ENCODE results near the gene AMH.

The AMH gene

DNA sequence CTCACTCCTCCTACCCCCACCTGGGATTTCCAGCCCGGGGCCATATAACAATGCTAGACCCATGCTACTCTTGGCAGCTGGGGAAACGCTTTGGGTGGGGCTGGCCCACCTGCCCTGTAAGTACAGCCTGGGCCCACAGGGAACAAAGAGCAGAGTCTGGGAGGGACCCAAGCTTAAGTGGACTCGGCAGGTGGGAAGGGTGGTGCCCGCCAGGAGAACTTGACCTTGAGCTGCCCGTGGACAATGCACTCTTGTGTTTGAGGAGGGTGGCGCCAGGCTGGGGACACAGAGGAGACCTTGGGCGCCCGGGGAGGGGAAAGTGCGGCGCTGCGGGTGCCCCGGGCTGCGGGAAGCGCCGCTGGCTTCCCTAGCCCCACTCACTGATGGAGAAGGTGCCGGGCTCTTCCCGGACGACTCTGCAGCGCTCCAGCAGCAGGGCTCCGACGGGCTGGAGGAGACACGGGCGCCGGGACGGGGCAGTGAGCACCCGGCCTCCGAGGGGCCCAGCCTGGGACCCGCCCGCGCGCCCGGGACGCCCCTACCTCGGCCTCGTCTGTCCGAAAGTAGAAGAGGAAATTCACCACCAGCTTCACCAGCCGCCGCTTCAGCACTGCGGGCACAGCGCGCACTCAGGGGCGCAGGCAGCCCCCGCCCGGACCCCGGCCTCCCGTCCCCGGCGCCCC is 13.6 kb upstream of the AMH start:
- no peak for DNase-seq (ENCODE audit: low spot score)

DNA sequence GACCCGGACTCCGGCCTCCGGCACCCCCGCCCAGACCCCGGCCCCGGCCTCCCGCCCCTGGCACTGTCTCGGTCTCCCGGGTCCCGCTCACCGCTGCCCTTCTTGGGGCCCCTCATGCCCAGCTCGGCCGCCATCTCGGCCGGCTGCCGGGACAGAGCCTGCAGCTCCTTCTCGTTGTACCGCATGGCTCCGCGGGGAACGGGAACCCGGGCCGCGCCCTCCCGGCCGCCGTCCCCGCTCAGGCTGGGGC is 13.1 kb upstream of the AMH start:
- no peak for DNase-seq (ENCODE audit: low spot score)

DNA sequence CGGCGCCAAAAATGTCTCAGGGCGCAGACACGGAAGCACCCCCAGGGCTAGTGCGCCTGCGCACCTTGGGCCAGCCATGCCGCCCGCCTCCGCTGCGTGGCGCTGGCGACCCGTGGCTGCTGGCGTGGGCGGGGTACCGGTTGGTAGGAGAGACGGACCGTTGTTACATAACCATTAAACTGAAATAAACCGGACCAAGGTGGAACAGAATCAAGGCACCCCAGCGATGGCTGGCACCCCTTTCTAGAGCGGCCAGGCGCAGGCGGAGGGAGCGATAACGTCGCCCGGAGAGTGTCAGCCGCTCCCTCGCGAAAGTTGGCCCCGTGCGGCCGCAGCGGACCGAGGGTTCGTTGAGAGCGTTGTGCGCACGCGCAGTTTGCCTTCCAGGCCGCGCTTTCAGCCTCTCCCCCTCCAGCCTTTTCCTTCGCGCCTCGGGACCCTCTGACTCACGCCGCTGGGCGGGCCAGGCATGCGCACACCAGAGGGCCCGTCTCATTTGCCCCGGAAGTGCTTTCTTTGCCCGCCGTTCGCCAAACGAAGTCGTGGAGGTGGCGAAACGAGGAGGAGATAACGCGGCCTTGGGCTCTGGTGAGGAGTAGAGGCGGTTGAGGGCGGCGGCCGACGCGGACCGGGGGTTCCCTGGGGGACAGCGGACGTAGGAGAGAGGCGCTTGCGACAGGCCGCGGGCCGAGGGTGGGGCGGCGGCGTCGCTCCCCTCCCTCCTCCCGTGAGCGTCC is 12.6 kb upstream of the AMH start, which contains the start of the genes PLEKHJ1 and SF3A2:
Gene PLEKHJ1 (minus strand): TSS at position 16 of the 737 bp plus-strand sequence. CDS start 81 bp downstream, outside the sequence.
Gene SF3A2 (plus strand): TSS at position 511 of the 737 bp plus-strand sequence. CDS start 6,595 bp downstream, outside the sequence.
- peak; percentile 97 for DNase-seq (ENCODE audit: low spot score)

DNA sequence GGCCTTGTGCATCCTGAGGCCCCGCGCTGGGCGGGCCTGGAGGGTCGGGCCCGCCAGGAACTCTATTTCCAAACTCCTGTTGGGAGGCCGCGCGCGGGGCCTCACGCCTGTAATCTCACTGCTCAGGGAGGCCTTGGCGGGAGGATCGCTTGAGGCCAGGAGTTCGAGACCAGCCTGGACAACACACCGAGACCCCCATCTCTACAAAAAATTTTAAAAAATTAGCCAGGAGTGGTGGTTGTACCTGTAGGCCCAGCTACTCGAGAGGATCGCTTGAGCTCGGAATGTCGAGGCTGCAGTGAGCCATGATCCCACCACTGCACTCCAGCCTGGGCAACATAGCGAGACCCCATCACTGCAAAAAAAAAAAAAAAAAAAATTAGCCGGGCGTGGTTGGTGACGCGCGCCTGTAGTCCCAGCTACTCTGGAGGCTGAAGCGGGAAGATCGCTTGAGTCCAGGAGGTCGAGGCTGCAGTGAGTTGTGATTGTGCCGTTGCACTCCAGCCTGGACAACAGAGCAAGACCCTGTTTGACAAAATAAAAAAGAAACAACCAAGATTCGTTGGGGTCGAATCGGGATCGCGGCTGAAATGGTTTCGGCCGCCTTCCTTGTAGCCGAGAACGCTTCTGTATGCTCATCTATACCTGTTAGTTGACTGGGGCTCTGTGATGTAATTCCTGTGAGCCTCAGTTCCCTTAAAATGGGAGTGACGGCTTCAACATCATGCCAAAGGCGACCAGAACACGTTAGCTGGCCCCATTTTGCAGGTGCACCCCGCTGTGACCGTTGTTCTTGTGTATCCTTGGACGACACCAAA is 11.9 kb upstream of the AMH start:
- no peak for DNase-seq (ENCODE audit: low spot score)

DNA sequence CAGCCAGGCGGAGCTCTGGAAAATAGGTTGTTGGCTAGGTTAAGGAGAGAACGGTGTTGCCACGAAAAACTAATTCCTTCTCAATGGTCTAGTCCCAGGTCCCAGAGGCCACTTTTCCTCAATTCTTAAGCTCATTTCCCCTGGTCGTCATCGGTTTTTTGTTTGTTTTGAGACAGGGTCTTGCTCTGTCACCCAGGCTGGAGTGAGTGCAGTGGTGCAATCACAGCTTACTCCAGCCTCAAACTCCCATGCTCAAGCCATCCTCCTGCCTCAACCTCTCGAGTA is 11.3 kb upstream of the AMH start:
- no peak for DNase-seq (ENCODE audit: low spot score)

DNA sequence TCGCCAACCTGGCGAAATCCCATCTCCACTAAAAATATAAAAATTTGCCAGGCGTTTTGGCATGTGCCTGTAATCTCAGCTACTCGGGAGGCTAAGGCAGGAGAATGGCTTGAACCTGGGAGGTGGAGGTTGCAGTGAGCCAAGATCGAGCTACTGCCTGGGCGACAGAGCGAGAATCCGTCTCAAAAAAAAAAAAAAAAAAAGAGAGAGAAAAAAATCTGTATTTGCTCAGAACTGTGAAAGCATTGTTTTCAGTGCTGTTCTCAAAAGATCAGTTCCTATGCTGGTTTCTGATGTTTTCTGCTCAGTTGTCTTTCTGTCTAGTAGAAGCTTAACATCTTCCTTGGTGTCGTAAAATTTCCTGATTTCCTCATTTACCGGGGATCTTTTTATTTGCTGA is 9.9 kb upstream of the AMH start:
- no peak for DNase-seq (ENCODE audit: low spot score)

DNA sequence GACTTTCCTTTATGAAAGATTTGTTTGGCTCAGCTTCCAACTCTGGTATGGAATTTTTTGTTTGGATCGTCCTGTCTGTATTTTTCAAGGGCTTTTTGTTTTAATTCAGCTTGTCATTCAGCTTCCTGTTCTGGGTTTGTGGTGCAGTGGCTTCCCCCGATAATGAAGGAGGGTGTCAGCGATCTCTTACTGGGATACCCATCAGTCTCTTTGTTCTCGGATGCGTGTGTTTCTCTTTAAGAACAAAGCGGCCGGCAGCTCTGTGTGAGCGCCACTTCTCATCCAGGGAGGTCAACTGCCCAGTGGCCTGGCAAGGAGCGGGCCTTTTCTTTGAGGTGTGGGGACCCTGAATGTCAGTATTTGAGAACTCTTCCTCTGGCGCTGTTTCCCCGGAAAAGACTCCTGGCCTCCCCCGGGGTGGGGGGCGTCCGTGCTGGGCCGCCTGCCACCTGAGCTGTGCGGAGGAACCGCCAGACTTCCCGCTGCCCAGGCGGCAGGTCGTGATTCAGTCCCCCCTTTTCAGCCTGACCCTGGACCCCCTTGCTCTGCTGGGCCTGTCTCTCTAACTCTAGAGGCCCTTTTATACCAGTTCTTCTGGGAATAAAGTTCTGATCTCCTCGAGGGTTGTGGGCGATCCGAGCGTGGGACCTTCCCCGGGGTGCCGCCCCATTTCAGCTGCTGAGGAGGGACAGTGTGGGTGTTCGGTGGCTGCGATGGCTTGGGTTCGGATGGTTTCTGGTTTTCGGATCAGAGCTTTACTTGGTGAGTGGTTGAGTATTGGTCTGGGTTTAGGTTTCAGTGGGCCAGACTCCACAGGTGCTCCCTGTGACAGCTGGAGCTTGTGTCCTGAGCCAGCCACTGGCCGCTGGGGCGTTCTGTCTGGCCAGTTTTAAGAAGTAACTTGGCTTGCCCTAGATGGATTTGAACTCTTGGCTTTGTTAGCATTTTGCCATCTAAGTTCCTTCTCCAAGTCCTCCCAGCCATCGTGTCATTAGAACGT is 9.1 kb upstream of the AMH start:
- DNase-seq (ENCODE audit: low spot score) = no peak

GRCh38 chr19:2240881-2241760 is 8.0 kb upstream of the AMH start:
- DNase-seq (ENCODE audit: low spot score) = no peak

DNA sequence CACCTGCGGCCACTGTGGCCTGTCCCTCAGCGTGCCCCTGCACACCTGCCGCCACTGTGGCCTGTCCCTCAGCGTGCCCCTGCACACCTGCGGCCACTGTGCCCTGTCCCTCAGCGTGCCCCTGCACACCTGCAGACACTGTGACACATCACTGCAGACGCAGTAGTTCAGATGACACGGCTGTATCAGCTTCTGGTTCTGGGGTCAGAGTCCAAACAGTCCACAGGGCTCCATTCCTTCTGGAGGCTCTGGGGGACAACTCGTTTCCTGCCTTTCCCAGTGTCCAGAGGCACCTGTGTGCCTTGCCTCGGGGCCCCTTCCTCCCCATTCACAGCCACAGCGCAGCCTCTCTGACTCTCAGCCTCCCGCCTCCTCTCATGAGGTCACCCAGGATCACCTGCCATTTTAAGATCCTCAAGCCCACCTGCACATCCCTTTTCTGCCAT is 7.0 kb upstream of the AMH start:
- DNase-seq (ENCODE audit: low spot score) = no peak

DNA sequence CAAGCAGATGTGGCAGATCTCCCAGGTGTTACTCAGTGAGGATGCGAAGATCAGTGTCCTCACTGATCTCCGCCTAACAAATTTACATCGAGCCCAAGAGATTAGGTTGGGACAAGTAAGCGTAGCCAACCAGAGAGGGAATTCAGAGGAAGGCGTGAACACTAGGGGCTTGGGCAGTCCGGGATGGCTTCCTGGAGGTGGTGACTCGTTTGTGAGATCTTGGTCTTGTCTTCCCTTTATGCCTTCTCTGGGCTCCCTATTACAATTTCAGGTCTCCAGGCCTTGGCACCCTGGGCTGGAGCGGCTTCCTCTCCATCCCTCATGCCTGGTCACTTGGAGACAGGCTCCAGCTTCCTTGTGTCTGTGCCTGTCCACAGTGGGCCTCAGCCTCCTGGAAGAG is 6.3 kb upstream of the AMH start:
- no peak for DNase-seq (ENCODE audit: low spot score)

DNA sequence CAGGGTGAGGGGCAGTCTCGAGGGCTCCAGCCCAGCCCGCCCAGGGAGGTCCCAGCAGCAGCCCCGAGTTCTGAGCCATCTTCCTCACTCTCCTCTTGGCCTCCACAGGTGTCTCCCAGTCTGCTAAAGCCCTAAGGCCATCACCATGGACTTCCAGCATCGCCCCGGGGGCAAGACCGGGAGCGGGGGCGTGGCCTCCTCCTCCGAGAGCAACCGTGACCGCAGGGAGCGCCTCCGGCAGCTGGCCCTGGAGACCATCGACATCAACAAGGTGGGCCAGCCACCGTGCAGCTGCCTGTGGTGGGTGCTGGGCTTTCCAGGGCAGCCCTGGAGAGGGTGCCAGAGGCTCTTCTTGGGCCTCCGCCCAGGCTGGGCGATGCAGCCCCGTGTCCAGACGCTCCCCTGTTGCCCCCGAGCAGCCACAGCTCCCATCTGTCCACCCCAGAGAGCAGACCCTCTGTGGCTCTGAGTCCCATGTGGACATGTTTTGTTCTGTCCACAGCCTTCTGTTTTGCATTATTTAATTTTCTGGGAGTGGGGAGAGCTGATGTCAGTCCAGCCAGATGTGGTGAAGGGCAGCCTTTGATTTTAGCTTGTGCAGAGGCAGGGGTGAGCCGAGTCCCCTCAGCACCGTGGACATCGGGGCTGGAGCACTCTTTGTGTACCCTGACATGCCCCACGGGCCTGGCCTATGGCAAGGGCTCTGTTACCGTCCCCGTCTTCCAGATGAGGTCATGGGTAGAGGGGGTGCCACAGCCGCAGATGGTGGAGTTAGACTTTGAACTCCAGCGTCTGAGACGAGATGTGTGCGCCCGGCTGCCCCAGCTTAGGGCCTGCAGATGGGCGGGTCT is 5.6 kb upstream of the AMH start:
- DNase-seq (ENCODE audit: low spot score) = no peak

GRCh38 chr19:2244125-2244411 is 5.1 kb upstream of the AMH start:
- no peak for DNase-seq (ENCODE audit: low spot score)

DNA sequence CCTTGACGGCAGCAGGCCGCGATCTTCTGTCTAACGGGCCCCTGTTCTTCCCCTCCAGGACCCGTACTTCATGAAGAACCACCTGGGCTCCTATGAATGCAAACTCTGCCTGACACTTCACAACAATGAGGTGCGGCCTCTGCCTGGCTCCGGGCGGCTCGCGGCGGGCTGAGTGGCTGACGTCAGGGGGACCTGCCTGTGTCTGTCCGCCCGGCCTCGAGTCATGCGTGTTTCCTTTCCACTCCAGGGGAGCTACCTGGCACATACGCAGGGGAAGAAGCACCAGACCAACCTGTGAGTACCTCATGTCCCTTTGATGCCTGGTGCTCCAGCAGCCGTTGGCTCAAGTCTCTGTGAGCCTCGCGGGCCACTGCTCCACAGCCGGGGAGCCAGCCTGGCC is 4.6 kb upstream of the AMH start:
- DNase-seq (ENCODE audit: low spot score) = no peak

GRCh38 chr19:2245273-2245672 is 3.9 kb upstream of the AMH start:
- DNase-seq (ENCODE audit: low spot score) = no peak

DNA sequence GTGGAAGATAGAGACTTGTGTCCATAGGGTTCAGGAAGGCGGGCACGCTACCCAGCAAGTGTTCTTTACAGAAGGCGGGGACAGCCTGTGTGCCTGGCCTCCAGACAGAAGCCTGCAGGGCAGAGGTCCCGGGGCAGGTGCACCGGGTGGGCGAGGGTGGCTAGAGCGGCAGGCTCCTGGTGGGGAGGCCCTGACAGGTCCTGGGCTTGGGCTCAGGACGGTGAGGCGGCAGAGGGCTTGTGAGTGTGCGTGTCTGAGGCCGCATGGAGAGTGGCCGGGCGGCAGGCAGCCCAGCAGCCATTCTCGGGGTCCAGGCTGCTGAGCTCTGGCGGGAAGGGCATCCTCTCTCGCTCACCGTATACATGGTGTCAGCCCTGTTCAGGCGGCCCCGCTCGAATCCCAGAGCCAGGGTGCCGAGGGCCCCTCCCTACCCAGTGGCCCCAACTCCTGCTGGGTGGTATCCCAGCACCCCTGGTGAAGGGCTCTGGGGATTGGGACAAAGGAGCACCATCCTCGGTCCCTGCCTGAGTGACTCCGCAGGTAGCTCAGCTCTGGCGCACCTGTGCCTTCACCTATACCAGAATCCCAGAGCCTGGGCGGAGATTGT is 3.0 kb upstream of the AMH start:
- DNase-seq (ENCODE audit: low spot score) = no peak

- DNase-seq (ENCODE audit: low spot score) = no peak
Observed at GRCh38 chr19:2246801-2247361, 2.2 kb upstream of the AMH start.

- DNase-seq (ENCODE audit: low spot score) = no peak
Observed at GRCh38 chr19:2247433-2248101, 1.6 kb upstream of the AMH start.

GRCh38 chr19:2248136-2249009 is 750 bp upstream of the AMH start:
- DNase-seq (ENCODE audit: low spot score) = no peak

All from germinal center (tissue), 1 donor.